ENCODE results near the gene TNS4. TPM values are rescaled to one million over a fixed set of nuclear protein-coding genes. Genes with fewer than 3 reads are reported as not detected.

Gene TNS4
- total RNA-seq, 1 donor = 0.21 TPM

DNA sequence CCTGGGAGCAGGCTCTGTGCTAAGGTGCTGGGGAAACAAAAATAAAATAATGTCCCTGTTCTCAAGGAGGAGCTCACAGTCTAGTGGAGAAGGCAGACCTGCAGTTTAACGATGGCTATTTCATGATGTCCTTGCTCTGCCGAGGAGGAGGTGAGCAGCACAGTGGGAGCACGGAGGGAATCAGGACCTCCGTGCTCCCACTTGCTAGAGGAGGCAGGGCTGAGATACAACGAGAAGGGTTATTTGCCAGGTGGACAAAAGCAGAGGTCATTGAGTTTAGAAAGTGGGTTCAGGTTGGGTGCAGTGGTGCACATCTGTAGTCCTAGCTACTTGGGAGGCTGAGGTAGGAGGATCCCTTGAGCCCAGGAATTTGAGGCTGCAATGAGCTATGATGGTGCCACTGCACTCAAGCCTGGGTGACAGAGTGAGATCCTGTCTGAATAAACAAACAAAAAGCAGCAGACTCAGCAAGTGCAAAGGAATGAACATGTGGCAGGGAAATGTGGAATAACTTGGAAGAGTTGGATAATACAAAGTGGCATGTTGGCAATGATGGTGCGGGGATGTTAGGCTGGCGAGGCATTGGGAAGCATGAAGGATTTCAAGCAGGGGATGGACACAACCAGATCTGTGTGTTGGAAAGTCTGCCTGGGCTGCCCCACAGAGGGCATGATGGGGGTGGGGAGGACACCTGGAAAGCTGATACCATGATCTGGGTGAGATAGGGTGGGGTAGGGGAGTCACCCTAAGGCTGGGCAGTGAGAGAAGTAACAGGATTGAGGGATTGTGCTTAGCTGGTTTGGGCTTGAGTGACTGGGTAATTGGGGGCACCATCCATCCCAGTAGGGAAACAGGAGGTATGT, 12.8 kb upstream of the TNS4 start:
- Histone ChIP-seq H3K4me3 (ENCODE audit: low read length) (no peak overlapping the region), H3K4me1 (ENCODE audit: insufficient read depth, low read length) (peaks cover 50% of the 10 kb centered on the region), H3K27me3 (ENCODE audit: insufficient read depth, low read length) (no peaks in the 10 kb centered on the region), H3K9me3 (ENCODE audit: low read depth, low read length) (no peaks in the 10 kb centered on the region)

DNA sequence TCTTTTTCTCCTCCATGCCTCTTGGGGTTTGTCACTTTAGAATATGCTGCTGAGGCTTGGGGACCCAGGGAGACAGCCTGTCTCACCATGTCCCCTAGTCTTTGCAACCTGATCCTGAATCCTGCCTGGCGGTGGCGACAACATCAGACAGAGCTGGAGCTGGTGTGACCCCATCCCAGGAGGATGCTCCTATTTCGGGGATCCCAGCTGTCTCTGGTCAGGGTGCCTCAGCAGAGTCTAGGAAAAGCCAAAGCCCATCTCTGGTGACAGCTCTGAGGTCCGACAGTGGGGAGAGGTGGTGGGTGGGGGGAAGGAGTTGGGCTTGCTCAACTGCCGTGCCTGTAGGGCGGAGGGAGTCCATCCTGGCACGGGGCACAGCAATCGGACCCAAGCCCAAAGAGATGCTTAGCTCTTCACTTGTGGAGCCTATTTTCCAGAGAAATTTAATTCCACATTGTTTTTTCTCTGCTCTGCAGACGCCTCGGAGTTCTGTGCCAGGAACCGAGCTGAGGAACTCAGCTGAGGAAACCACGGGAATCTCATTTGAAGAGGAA, 10.3 kb upstream of the TNS4 start:
- H3K9me3 ChIP-seq (ENCODE audit: low read depth, low read length) = no peaks in the 10 kb centered on the region
- no peak overlapping the region for H3K4me3 ChIP-seq (ENCODE audit: low read length)
- no peaks in the 10 kb centered on the region for H3K27me3 ChIP-seq (ENCODE audit: insufficient read depth, low read length)
- H3K4me1 ChIP-seq (ENCODE audit: insufficient read depth, low read length) = peaks cover 25% of the 10 kb centered on the region

- Histone ChIP-seq H3K9me3 (ENCODE audit: low read depth, low read length) (no peaks in the 10 kb centered on the region), H3K4me1 (ENCODE audit: insufficient read depth, low read length) (peaks cover 19% of the 10 kb centered on the region), H3K27me3 (ENCODE audit: insufficient read depth, low read length) (no peaks in the 10 kb centered on the region), H3K4me3 (ENCODE audit: low read length) (no peak overlapping the region)
Measured at GRCh38 chr17:40511136-40511535, 9.7 kb upstream of the TNS4 start.

DNA sequence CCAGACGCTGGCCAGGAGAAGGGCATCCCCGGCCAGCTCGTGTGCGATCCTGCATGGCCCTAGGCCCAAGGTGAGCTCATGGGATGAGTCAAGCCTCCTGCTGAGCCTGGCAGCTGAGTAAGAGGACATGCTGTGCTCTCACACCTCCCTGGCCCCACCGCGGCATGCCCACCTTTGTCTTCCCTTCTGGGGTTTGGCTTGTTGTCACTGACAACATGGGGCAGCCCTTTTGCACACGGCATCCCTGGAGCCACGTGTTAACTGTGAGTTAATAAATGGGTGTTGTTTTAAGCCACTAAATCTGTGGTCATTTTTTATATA, 8.9 kb upstream of the TNS4 start:
- H3K27me3 ChIP-seq (ENCODE audit: insufficient read depth, low read length) = no peaks in the 10 kb centered on the region
- no peak overlapping the region for H3K4me3 ChIP-seq (ENCODE audit: low read length)

GRCh38 chr17:40509626-40510327, 8.4 kb upstream of the TNS4 start:
- peaks cover 5% of the 10 kb centered on the region for H3K4me1 ChIP-seq (ENCODE audit: insufficient read depth, low read length)
- no peaks in the 10 kb centered on the region for H3K27me3 ChIP-seq (ENCODE audit: insufficient read depth, low read length)
- no peaks in the 10 kb centered on the region for H3K9me3 ChIP-seq (ENCODE audit: low read depth, low read length)

More for the DNA sequence above, 8.9 kb upstream of the TNS4 start:
- H3K4me1 ChIP-seq (ENCODE audit: insufficient read depth, low read length) = peaks cover 10% of the 10 kb centered on the region
- no peaks in the 10 kb centered on the region for H3K9me3 ChIP-seq (ENCODE audit: low read depth, low read length)

GRCh38 chr17:40506786-40507185, 5.4 kb upstream of the TNS4 start:
- H3K27me3 ChIP-seq (ENCODE audit: insufficient read depth, low read length) = no peaks in the 10 kb centered on the region
- no peaks in the 10 kb centered on the region for H3K9me3 ChIP-seq (ENCODE audit: low read depth, low read length)
- no peaks in the 10 kb centered on the region for H3K4me1 ChIP-seq (ENCODE audit: insufficient read depth, low read length)
- H3K4me3 ChIP-seq (ENCODE audit: low read length) = no peak overlapping the region

More at GRCh38 chr17:40509626-40510327, 8.4 kb upstream of the TNS4 start:
- no peak overlapping the region for H3K4me3 ChIP-seq (ENCODE audit: low read length)

- no peaks in the 10 kb centered on the region for H3K4me1 ChIP-seq (ENCODE audit: insufficient read depth, low read length)
Measured at GRCh38 chr17:40503154-40503553, 1.7 kb upstream of the TNS4 start.

DNA sequence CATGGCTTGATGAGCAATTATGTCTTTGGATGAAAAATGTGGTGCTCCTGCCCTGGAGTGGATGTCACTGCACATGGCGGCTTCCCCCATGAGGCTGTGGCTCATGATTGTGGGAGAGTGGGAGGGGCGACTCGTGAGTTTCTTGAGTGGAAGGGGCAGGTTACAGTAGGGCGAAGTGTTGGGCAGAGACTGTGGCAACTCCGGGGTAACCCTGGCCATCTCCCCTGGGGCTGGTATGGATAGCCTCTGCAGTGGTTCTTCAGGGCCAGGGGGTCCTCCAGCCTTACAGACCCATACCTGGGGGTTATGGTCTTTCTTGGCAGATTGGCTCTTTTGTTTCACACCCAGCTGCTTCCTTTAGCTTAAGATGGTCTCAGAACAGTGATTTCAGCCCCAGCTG, 1.3 kb upstream of the TNS4 start:
- no peaks in the 10 kb centered on the region for H3K4me1 ChIP-seq (ENCODE audit: insufficient read depth, low read length)
- H3K4me3 ChIP-seq (ENCODE audit: low read length) = no peak overlapping the region
- H3K27me3 ChIP-seq (ENCODE audit: insufficient read depth, low read length) = peaks cover 3% of the 10 kb centered on the region
- H3K9me3 ChIP-seq (ENCODE audit: low read depth, low read length) = no peaks in the 10 kb centered on the region

More at GRCh38 chr17:40503154-40503553, 1.7 kb upstream of the TNS4 start:
- Histone ChIP-seq H3K9me3 (ENCODE audit: low read depth, low read length) (no peaks in the 10 kb centered on the region), H3K4me3 (ENCODE audit: low read length) (no peak overlapping the region), H3K27me3 (ENCODE audit: insufficient read depth, low read length) (peaks cover 3% of the 10 kb centered on the region)

DNA sequence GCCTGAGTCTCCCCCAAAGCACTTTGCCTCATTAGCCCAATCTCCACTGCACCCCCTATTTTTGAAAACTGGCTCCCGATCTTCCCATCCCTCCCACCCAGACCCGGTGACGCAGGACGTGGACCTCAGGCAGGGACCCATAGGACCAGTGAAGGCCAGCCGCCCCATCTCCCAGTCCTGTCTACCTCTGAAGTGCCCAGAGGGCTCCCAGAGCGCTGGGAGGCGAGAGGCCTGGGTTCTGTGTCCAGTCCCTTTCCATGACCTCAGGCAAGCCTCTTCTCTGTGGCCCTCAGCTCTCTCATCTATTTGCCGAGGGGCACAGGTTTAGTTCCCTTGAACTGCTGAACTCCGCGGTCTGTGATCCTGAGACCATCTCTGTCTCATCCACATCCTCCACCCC, 714 bp downstream of the TNS4 start:
- Histone ChIP-seq H3K27me3 (ENCODE audit: insufficient read depth, low read length) (peaks cover 3% of the 10 kb centered on the region), H3K4me1 (ENCODE audit: insufficient read depth, low read length) (no peaks in the 10 kb centered on the region), H3K9me3 (ENCODE audit: low read depth, low read length) (no peaks in the 10 kb centered on the region), H3K4me3 (ENCODE audit: low read length) (no peak overlapping the region)

- H3K9me3 ChIP-seq (ENCODE audit: low read depth, low read length) = no peaks in the 10 kb centered on the region
- H3K4me1 ChIP-seq (ENCODE audit: insufficient read depth, low read length) = no peaks in the 10 kb centered on the region
- H3K27me3 ChIP-seq (ENCODE audit: insufficient read depth, low read length) = peaks cover 3% of the 10 kb centered on the region
- H3K4me3 ChIP-seq (ENCODE audit: low read length) = no peak overlapping the region
Measured at GRCh38 chr17:40500190-40500589, 1.2 kb downstream of the TNS4 start.

DNA sequence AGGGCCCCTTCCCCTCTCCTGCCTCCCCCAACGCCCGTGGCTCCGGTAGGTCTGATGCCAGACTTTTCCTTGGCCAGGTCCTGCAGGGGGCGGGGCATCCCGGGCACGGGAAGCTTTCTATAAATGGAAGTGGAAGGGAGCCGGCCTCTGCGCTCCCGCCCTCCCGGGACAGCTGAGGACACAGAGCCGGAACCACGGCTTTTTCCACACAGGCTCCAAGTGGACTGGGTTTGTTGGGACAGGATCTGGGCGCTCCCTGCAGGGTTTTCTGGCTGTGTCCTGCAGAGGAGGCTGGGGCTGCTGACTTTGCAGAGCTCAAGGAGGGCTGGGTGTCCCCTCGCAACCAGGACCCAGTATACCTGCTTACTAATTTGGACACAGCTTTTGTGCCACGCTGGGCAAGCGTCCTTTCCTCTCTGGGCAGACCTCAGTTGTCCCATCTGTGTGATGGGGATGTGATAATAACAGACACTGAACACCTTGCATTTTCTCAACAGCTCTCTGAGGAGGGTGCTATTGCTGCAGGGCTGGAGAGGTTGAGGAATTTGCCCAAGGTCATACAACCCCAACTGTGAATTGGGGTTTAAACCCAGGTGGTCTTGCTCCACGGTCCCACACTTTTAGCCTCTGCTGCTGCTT, 1.8 kb downstream of the TNS4 start:
- Histone ChIP-seq H3K4me3 (ENCODE audit: low read length) (no peak overlapping the region), H3K4me1 (ENCODE audit: insufficient read depth, low read length) (no peaks in the 10 kb centered on the region), H3K9me3 (ENCODE audit: low read depth, low read length) (no peaks in the 10 kb centered on the region), H3K27me3 (ENCODE audit: insufficient read depth, low read length) (peaks cover 3% of the 10 kb centered on the region)

GRCh38 chr17:40498281-40499084, 2.9 kb downstream of the TNS4 start:
- Histone ChIP-seq H3K9me3 (ENCODE audit: low read depth, low read length) (no peaks in the 10 kb centered on the region), H3K27me3 (ENCODE audit: insufficient read depth, low read length) (peaks cover 3% of the 10 kb centered on the region), H3K4me1 (ENCODE audit: insufficient read depth, low read length) (no peaks in the 10 kb centered on the region), H3K4me3 (ENCODE audit: low read length) (no peak overlapping the region)

DNA sequence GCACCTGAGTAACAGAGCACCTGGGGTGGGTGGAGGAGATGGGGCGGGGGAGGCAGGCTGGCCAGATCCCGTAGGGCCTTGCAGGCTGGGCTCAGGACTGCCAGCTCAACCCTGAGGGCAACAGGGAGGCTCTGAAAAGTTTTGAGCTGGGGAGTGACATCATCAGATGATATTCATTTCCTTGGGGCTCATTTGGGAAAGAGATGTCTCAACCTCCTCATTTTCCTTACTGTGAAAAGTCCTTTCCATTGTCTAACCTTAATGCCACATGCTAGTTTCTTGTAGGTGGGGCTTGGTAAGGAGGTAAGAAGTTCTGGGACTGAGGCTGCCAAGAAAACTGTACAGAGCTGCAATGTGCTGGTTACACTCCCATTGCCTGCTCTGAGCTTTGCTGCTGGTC, 3.7 kb downstream of the TNS4 start:
- Histone ChIP-seq H3K4me3 (ENCODE audit: low read length) (no peak overlapping the region), H3K4me1 (ENCODE audit: insufficient read depth, low read length) (no peaks in the 10 kb centered on the region), H3K9me3 (ENCODE audit: low read depth, low read length) (no peaks in the 10 kb centered on the region), H3K27me3 (ENCODE audit: insufficient read depth, low read length) (peaks cover 3% of the 10 kb centered on the region)

DNA sequence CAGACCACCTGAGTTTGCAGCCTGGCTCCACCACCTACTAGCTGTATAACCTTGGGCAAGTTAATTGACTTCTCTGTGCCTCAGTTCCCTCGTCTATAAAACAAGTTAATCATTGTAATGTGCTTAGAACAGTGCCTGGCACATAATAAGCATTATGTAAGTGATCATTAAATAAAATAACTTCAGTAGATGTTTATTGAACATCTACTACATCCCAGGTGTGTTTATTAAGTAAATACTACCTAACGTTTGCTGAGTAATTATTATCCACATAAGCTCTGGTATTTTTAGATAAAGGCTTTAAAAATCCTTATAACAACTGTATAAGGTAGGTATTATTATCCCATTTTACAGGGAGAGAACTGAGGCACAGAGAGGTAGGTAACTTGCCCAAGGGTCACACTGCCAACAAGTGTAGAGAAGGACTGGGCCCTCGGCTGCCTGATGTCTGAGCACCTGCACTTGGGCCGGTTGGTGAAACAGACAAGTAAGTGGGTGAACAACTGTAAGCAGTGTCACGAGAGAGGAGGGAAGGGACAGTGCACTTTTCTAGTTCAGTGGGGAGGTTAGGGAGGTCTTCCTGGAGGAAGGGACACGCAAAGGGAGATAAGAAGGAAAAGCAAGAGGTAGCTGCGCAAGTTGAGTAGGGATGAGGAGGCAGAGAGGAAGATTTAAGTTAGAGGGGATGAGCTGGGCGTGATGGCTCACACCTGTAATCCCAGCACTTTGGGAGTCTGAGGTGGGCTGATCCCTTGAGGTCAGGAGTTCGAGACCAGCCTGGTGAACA, 4.6 kb downstream of the TNS4 start:
- peaks cover 3% of the 10 kb centered on the region for H3K27me3 ChIP-seq (ENCODE audit: insufficient read depth, low read length)
- H3K9me3 ChIP-seq (ENCODE audit: low read depth, low read length) = no peaks in the 10 kb centered on the region
- no peaks in the 10 kb centered on the region for H3K4me1 ChIP-seq (ENCODE audit: insufficient read depth, low read length)
- H3K4me3 ChIP-seq (ENCODE audit: low read length) = no peak overlapping the region
